Mammary epithelial cell (primary cell): ENCODE data around the gene RPEL1.

Source experiments
- CTCF ChIP-seq, 2 donors: IDR thresholded peaks in 1 of 2; conservative IDR thresholded peaks in 1 of 2; 2 replicates each; pipeline ENCODE4 v1.5.1; 2011 to 2012; ENCODE audit warnings: inconsistent platforms in 2 of 2, low read length in 2 of 2, mild to moderate bottlenecking in 2 of 2, control low read depth in 1 of 2, low read depth in 1 of 2; ENCODE audit not compliant: insufficient read depth in 1 of 2; ENCODE audit errors: extremely low read depth in 1 of 2
- EZH2 ChIP-seq: IDR thresholded peaks from 2 replicates; pipeline ENCODE4 v1.6.1; 2012; ENCODE audit warnings: low read length, inconsistent platforms, borderline replicate concordance

GRCh38 chr10:103278537-103278823 is 32.8 kb downstream of the RPEL1 start:
- TF ChIP-seq CTCF (conservative IDR thresholded peaks at IDR 0.05 in 1 of 2, IDR thresholded peaks at IDR 0.05 in 1 of 2; ENCODE audit: extremely low read depth in 1 of 2, insufficient read depth in 1 of 2, low read depth in 1 of 2, low read length in 2 of 2) (no peak), EZH2 (no peak)
